ENCODE measurements around the gene DNMT1.

DNA sequence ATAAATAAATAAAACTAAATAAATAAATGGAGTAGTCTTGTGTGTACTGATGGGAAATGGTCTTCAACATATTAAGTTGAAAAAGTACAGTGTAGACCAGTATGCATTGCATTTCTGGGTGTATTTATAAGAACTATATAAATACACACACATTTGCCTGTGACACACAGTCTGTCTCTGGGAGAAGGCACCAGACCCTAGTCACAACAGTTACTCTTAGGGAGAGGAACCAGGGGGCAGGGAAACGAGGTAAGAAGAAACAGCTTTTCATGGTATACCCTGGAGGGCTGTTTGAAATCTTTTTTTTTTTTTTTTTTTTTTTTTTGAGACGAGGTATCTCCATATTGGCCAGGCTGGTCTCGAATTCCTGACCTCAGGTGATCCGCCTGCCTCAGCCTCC lies 39.2 kb upstream of the DNMT1 start:
- TF ChIP-seq, protein P1, sequence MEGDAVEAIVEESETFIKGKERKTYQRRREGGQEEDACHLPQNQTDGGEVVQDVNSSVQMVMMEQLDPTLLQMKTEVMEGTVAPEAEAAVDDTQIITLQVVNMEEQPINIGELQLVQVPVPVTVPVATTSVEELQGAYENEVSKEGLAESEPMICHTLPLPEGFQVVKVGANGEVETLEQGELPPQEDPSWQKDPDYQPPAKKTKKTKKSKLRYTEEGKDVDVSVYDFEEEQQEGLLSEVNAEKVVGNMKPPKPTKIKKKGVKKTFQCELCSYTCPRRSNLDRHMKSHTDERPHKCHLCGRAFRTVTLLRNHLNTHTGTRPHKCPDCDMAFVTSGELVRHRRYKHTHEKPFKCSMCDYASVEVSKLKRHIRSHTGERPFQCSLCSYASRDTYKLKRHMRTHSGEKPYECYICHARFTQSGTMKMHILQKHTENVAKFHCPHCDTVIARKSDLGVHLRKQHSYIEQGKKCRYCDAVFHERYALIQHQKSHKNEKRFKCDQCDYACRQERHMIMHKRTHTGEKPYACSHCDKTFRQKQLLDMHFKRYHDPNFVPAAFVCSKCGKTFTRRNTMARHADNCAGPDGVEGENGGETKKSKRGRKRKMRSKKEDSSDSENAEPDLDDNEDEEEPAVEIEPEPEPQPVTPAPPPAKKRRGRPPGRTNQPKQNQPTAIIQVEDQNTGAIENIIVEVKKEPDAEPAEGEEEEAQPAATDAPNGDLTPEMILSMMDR (conservative IDR thresholded peaks at IDR 0.05; ENCODE audit: low read depth, low read length), result no peak
- no peak for TF ChIP-seq EZH2 (IDR thresholded peaks at IDR 0.05; ENCODE audit: borderline replicate concordance, low read depth, low read length, poor library complexity, severe bottlenecking)

All from A673 (cell line).